HG03378 (cell line): ENCODE results near the gene RMC1.
"Not testable (repeated sequence)": the region's sequence is repeated elsewhere in the genome, so short reads cannot be mapped to it uniquely, and the experiment has no call there.

Source experiments
- ATAC-seq: cut with Tn5 transposase; IDR thresholded peaks from one replicate; pipeline ENCODE4 v1.9.1; 2021; ENCODE audit warnings: mild to moderate bottlenecking, moderate library complexity; ENCODE audit not compliant: unreplicated experiment

Gene RMC1

DNA sequence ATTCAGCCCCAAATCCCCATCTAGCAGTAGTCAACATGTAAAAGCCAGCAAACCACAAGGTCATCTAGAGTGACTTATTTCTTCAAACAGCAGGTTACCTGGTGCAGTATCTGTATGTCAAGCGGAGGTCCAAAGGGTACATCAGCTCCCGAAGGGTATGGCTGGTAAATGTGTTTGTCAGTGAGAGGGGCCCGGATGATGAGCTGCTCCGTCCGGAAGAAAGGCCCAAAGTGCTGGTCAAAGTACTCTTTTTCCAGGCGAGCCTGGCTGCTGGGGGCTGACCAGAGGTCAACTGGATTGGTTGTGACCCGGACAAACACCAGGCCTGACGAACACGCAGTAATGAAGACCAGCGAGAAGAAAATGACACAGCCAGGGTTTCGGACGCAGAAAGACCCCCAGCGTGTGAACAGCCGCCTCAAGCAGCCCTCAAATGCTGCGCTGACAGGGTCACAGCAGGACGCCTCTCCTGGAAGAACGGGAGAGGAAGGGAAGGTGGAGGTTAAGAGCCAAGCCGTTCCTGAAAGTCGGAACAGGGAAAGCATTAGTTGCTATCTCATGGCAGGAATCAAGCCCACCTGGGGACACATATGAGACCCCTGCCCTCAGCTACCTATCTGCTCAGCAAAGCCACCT is 53.0 kb downstream of the RMC1 start:
- ATAC-seq, result no peak

DNA sequence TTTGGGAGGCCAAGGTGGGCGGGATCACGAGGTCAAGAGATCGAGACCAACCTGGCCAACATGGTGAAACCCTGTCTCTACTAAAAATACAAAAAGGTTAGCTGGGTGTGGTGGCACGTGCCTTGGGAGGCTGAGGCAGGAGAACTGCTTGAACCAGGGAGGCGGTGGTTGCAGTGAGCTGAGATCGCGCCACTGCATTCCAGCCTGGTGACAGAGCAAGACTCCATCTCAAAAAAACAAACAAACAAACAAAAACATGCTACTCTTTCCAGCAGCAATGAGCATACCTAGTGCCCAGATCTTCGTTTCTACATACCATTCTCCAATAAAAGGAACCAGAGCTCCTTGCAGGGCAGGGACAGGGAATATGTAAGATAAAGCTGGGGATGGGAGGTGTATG is 54.2 kb downstream of the RMC1 start:
- ATAC-seq, result not testable (repeated sequence)

DNA sequence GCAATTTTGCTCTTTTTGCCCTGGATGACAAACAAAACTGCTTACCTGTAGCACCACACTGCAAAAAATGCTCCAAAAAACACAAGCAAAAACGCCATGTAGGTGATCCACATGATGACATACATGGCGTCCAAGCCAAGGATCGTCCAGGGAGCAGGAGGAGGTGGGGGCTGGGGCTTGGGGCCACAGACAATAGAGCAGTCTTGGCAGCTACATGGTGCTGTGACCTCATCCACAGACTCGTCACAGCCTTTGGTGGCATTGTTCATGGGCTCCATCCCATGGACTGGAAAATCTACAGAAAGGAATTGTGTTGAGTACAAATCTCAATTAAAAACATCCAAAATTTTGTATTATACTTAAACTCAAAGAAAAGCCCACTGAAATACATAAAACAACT is 56.9 kb downstream of the RMC1 start:
- ATAC-seq, result no peak

DNA sequence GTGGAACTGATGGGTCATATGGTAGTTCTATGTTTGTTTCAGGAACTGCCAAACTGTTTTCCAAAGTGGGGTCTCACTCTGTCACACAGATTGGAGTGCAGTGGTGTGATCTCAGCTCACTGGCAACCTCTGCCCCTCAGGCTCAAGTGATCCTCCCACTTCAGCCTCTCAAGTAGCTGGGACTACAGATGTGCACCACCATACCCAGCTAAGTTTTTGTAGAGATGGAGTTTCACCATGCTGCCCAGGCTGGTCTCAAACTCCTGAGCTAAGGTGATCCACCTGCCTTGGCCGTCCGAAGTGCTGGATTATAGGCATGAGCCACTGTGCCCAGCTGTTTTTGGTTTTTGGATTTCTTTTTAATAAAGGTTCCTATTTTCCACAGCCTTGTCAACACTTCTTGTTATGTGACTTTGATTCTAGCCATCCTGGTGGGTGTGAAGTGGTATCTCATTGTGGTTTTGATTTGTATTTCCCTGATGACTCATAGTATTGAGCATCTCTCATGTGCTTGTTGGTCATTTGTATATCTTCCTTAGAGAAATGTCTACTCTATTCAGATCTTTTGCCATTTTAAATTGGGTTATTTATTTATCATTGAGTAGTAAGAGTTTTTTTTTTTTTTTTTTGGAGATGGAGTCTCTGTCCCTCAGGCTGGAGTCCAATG is 60.2 kb downstream of the RMC1 start:
- ATAC-seq, result no peak

DNA sequence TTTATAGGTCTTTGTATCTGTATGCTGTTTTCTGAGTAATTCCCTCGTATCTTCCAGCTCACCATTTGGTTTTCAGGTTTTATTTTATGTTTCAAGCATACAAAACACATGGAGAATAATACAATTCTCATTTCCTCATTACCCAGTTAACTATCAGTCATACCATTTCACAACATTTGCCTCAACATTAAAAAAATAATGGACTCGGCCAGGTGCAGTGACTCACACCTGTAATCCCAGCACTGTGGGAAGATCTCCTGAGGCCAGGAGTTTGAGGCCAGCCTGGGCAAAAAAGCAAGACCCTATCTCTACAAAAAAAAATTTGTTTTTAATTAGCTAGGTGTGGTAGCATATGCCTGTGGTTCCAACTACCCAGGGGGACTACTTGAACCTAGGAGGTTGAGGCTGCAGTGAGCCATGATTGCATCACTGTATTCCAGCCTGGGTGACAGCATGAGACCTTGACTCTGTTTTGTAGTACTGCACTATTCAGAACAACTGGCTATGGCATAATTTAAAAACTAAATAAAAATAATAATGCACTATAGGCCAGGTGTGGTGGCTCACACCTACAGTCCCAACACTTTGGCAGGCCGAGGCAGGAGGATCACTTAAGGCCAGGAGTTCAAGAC is 62.7 kb downstream of the RMC1 start:
- ATAC-seq, result no peak

DNA sequence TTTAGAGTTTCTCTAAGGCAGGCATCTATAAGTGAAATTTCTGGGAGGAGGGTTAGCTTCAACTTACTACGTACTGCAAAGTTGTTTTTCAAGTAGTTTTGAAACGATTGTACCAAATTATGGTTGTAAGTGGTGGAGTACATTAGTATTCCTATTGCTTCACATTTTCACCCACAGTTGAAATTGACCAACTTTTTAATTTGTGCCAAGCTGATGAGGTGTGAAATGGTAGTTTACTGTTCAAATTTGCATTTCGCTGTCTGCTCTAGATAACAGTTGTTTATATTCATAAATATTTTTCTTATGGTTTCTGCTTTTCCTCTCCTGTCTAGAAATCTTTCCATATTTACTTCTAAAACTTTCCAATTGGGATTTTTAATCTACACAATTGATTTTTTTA is 64.4 kb downstream of the RMC1 start:
- no peak for ATAC-seq

DNA sequence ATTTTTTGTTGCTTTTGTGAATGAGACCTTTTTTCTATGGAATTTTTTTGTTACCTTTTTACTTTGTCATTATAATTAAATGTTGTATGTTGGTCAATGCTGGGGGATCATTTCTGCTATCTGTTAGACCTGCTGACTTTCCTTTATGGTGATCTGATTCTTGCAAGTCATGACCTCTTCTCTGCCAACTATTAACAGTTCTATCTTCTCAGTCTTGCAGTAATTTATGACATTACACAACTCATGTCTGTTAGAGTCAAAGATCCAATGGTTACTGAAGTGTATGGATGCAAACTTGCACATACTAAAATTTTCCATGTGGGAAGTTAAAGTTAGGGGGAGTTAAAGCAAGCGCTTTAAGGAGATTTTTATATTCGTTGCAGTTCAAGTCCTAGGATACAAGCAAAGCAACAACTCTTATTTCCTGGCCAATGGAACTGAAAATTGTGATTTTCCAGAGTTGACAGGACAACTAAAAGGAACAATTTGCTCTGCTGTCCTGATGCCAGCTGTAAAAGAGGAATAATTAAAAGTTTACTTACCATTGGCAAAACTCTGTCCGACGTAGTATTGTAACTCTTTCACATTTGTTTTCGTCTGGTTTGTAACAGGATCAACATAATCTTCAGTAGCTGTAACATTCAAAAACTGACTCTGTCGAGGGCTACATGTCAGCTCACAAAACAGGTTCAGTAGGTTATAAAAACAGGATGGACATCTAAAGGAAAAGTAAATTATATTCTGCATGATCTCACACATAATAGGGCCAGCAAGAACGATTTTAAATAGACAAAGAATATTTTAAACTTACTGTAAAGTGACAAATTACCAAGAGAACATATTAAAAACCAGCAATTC is 65.2 kb downstream of the RMC1 start:
- ATAC-seq, result no peak

GRCh38 chr18:23569299-23570063 is 66.2 kb downstream of the RMC1 start:
- no peak for ATAC-seq

GRCh38 chr18:23570912-23571504 is 67.7 kb downstream of the RMC1 start:
- ATAC-seq, result no peak

GRCh38 chr18:23572012-23572411 is 68.7 kb downstream of the RMC1 start:
- no peak for ATAC-seq

DNA sequence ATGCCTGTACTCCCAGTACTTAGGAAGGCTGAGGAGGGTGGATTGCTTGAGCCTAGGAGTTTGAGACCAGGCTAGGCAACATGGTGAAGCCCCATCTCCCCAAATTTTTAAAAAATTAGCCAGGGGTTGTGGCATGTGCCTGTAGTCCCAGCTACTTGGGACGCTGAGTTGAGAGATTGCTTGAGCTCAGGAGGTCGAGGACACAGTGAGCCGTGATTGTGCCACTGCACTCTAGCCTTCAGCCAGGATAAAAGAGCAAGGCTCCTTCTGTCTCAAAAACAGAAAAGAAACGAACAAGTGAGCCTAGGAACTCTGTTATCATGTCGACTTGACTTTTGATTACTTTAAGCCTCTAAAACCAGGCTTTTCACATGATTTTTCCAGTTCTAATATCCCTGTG is 69.3 kb downstream of the RMC1 start:
- ATAC-seq, result no peak

DNA sequence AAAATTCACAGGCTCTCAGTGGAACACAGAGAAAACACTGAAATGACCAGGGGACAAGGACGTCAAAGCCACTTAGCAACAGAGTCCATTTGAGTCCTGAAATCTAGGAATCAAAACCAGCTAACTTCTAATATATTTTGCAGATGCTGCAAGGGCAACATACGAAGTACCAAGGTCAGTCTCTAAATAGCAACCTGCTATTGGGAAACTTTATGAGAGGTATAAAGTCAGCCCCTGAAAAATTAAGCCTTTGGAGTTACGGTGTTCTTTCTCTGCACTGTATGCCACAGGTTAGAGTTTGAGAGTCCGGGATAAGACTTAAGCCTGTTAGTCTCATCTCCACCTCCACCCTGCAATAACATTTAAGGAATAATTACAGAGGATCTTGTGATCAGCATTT is 69.7 kb downstream of the RMC1 start:
- no peak for ATAC-seq

DNA sequence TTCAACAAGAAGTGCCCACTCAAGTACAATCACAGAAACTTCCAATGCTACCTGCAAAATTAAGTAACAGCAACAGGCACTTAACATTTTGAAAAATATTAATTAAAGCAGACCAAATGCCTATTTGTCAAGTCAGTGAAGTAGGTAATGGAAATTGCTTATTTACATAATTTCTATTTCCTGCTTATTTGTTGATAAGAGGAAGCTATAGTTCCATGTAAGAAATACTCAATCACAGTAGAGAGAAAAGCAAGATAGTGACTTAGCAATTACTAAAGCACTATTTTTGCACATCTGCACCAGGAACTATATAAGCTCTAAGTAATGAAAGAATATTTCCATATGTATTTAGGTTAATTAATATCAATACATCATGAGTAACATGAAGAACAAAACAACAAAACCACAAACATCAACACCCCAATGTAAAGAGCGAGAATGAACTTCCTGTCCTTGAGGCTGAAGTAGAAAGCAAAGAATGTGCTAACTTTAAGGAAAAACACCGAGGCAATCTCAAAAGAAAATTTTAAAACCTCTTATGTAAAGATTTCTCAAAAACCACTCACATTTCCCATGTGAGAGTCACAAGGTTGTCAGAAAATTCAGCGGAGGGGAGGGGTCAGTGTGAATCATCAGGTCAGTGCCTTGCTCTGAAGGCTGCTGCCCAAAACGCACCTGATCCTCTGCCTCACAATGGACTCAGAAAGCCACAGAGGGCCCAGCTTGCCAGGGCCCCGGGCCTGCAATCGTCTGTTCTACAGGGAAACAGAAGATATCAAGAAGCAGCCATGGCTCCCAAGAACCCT is 70.5 kb downstream of the RMC1 start:
- ATAC-seq, result no peak

DNA sequence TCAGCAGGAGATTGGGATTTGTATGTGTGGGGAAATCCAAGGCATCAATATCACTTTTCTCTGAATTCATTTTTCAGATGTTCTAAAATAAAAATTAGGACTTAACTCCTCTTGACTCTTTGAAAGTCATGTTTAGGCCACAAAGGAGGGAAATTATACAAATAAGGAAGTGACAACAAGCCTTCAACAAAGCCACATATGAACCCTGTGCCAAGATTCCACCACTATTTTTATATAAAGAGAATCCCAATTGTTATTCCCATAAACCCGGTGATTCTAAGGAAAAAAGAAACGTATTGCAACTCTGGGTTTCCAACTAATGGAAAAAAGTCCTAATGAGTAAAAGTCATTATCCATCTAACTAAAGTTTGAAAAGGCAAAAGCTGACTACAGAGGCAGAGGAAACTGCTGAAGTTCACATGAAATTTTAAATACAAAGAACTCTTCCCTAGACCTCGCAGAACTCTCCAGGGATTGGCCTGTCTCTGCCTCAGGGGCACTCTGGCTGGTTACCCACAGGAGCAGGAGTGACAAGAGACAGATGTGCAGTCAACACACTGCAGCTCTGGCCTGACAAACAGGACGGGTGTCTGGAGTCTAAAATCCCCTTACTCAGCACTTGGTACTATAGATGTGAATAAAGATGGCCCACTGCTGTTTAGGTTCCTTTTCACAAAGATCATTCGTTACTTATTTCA is 71.4 kb downstream of the RMC1 start:
- no peak for ATAC-seq

- no peak for ATAC-seq
These were observed 72.0 kb downstream of the RMC1 start for GRCh38 chr18:23575309-23575651.

GRCh38 chr18:23577521-23577920 is 74.2 kb downstream of the RMC1 start:
- not testable (repeated sequence) for ATAC-seq

DNA sequence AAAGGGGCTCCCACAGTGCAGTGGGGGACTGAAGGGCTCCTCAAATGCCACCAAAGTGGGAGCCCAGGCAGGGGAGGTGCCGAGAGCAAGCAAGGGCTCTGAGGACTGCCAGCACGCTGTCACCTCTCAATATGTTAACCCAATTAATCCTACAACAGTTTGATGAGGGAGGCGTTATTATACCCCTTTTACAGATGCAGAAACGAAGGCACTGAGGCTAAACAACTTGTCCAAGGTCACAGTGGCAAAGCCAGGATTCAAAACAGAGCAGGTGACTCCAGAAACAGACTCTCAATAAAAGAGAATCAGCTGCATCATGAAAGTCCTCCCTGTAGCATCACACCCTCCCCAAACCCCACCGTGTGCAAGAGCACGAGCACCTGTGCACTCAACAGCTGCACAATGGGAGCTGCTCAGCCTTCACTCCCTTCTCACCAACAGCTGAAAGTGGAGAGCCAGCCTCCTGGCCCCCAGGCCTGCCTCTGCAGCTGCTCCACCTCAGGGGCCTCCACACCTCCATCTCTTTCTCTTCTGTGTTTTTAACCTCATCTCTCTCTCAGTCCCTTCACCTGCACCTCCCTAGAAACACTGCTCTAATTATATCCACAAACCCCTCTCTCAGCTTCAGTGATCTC is 74.9 kb downstream of the RMC1 start:
- ATAC-seq, result no peak

DNA sequence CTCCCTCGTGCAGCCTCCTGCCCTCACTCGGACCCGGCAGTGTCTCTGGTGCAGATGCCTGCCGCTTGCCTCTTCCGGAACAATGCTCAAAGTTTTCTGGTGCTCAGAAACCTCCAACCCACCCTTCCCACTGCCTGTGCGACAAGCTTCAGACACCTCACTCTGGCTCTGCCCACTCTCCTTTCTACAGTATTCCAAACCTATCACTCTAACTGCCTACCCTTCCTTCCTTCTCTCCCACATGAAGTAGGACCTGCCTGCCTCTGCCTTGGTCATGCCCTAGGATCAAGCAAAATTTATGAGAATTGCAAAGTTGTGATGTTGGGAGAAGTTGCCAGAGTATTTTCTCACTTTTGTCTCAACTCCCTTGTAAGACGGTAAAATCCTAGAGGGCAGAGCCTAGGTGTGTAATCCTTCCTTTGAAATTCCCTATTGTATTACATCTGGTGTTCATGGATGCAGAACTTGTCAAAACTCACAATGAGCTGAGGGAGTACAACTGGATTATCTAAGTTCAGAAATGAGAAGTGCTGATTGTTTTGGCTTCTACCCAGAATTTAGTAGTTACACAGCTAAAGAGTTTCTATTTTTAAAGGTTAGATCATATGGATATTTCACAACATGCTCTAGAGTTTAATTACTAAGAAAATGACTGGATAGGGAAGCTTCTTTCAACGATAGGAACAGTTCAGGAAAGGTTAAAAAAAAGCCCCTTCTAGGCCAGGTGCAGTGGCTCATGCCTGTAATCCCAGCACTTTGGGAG is 75.8 kb downstream of the RMC1 start:
- ATAC-seq, result no peak
